Islet precursor cell (in vitro differentiated cells): ENCODE results near the gene HP.
A peak's percentile ranks its signal among the peaks of the same experiment; 100 is the strongest.
"Not testable (repeated sequence)": the region's sequence is repeated elsewhere in the genome, so short reads cannot be mapped to it uniquely, and the experiment has no call there.

Experiments
- DNase-seq: peaks from one replicate; pipeline ENCODE4 v3.0.0-alpha.2; 2018

Gene HP

DNA sequence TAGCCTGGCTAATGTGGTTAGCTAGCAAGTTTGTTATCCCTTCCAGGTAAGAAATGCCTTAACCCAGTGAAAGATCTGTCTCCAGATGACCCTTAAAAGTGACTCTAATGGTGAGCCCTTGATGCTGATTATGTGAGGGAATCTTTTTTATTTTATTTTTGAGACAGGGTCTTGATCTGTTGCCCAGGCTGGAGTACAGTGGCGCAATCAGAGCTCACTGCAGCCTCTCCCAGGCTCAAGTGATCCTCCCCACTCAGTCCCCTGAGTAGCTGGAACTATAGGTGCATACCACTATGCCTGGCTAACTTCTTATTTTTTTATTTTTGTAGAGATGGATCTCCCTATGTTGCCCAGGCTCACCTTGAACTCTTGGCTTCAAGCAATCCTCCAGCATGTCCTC, 10.8 kb upstream of the HP start:
- no peak for DNase-seq

DNA sequence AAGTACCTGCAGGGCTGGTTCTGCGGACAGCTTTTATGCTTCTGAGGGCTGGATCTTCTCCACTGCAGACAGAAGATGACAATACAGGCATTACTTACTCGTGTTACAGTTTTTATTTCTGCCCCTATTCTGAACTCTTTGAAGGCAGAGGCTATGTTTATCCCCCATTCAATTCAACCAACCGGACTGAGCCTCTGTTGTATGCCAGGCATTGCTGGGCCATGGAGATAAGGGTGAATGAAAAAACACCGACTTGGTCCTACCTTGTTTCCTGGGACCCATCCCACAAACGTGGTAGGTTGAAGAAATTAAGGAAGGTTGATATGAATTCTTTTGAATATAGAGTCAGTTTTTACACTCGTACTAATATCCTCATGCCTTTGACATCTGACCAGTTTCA, 10.0 kb upstream of the HP start:
- peak; percentile 29 for DNase-seq

DNA sequence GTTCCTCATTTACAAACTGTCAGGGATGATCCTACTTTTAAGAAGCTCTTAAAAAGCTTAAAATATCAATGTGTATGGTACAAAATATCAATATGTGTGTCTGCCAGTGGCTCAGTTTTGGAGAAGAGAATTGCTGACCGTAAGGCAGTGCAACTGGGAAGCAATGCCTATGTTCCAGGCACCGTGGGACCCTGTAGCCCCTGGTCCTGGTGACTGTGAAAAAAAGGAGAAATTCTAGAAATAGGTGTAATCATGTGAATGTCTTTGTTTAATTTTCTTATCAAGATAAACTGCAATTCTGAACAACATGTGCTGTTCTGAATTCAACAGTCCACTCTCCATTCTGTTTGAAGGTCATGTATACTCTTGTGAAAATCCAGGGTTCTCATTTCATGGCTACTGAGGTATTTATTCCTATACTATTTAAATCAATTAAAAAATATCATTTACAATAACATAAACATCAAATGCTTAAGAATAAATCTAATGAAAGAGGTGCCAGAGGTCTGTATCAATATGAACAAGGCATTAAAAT, 9.4 kb upstream of the HP start:
- DNase-seq = peak; percentile 18

DNA sequence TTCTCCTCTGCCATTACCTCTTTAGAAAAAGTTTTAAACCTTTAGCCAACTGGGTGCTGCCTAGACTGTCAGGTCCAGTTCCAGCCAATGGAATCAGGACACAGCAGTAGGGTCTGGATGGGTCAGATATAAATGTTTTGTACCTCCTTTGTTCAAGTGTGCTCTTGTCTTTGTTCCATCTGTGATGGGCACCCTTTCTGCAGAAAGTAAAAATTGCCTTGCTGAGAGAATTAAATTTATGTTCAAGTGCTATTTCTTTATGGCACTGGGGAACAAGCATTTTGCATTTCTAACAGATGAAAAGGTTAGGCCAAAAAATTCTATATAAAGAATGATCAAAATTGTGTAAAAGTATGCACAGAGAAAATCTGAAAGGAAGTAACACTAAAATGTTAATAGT, 5.2 kb upstream of the HP start:
- peak; percentile 1 for DNase-seq

DNA sequence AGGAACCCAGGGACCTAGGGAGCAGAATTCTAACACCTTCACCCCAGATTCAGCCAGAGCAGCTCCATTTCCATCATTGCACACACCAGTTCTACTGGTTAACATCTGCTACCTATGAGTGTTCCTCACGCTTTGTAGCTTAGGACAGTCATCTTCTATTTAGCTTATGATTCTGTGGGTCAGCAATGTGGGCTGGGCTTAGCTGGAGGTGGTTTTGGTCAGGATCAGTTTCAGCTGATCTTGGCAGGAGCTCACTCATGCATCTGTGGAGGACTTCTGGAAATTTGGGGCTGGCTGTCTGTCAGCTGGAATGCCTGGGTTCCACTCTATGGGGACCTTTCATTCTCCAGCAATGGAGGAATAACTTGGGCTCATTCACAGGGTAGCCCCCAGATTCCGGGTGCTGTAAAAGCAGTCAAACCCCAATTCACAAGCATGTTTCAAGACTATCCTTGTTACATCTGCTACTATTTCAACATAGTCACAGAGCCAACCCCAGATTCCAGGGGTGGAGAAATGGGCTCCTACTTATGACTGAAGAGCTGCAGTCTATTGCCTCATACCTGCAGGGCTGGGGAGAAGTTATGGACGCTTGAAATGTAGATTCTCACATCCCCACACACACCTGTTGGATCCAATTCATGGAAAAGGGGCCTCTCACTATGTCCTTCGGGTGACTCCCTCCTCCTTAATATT, 3.4 kb upstream of the HP start:
- no peak for DNase-seq

DNA sequence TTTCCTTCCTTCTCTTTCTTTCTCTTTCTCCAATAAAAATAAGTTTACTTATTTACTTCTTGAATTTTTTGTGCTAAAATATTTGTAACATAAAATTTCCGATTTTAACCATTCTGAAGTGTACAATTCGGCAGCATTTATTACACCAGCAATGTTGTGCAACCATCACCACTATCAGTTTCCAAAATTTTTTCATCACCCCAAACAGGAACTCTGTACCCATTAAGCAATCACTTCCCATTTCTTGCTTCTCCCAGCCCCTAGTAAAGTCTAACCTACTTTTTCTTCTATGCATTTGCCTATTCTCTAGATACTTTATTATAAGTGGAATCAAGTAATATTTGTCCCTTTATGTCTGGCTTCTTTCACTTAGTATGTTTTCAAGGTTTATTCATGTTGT, 2.5 kb upstream of the HP start:
- no peak for DNase-seq

DNA sequence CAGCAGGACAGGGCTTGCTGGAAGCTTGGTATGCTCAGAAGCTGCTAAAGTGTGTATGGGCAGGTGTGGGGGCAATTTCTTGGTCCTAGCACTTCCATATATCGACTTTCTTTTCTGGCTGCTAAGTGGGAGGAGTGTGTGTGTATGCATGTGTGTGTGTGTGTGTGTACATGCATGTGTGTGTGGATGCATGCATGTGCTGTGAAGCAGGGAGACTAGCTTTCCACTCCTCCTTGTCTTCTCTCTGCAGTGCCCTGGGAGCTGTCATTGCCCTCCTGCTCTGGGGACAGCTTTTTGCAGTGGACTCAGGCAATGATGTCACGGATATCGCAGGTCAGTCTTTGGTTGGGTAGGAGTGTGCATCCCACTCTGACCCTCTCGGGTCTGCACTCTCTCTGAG, 1.6 kb downstream of the HP start:
- DNase-seq = peak; percentile 35

DNA sequence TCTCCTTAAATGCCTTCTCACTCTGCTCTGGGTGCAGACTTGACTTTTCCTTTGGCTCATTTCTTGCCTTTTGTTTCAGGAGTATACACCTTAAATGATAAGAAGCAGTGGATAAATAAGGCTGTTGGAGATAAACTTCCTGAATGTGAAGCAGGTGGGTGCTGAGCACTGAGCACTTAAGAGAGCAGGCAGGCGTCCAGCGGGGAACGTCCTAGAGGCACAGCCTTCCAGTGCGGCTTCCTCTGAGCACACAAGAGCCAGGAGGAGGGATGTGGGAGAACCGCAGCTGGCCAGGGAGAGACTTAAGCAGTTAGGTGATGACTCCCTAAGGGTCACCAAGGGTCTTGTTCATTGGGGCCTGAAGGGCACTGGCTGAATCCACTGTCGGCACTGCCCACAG, 3.0 kb downstream of the HP start:
- not testable (repeated sequence) for DNase-seq

DNA sequence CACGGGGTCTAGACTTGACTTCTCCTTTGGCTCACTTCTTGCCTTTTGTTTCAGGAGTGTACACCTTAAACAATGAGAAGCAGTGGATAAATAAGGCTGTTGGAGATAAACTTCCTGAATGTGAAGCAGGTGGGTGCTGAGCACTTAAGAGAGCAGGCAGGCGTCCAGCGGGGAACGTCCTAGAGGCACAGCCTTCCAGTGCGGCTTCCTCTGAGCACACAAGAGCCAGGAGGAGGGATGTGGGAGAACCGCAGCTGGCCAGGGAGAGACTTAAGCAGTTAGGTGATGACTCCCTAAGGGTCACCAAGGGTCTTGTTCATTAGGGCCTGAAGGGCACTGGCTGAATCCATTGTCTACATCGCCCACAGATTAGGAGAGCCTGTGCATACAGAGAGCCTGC, 4.8 kb downstream of the HP start:
- DNase-seq = not testable (repeated sequence)

DNA sequence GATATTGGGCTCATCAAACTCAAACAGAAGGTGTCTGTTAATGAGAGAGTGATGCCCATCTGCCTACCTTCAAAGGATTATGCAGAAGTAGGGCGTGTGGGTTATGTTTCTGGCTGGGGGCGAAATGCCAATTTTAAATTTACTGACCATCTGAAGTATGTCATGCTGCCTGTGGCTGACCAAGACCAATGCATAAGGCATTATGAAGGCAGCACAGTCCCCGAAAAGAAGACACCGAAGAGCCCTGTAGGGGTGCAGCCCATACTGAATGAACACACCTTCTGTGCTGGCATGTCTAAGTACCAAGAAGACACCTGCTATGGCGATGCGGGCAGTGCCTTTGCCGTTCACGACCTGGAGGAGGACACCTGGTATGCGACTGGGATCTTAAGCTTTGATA, 6.1 kb downstream of the HP start:
- DNase-seq = peak; percentile 25

DNA sequence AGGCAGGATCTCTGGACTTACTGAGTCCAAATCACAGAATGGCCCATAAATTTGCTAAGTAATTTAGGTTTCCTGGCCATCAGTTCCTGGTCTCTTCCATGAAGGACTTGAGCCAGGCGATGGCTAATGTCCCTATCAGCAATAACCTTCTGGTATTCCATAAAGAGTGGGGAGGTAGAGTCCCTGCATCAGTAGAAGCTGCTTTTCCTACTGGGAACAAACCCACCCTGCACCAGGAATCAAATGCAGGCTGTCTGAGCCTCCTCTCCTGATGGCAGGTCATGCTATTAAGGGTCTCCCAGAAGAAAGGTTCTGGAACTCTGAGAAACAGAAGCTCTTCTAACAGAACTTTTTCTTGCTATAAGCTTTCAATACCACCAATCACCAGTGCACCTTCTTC, 7.3 kb downstream of the HP start:
- DNase-seq = no peak

DNA sequence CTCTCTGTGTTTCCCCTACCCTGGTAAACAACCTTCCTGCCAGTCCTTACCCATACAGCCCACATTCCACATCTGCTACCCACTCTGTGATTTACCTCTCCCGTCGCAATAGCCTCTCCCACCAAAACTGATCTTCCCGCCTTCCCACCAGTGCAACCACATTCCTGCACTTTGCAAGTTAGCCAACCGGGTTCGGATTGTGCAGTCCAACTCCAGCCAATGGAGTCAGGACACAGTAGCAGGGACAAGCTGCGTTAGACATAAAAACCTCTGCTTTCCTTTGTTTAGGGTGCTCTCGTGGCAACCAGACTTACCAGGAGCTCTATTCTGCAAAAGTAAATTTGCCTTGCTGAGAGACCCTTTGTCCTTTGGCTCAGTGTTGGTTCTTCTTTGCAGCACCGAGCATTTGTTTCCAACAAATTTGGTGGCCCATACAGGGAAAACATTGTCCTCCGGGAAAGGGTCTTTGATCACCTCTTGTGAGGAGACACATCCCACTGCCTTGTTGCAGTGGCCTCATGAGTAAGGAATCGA, 10.1 kb downstream of the HP start:
- peak; percentile 55 for DNase-seq

DNA sequence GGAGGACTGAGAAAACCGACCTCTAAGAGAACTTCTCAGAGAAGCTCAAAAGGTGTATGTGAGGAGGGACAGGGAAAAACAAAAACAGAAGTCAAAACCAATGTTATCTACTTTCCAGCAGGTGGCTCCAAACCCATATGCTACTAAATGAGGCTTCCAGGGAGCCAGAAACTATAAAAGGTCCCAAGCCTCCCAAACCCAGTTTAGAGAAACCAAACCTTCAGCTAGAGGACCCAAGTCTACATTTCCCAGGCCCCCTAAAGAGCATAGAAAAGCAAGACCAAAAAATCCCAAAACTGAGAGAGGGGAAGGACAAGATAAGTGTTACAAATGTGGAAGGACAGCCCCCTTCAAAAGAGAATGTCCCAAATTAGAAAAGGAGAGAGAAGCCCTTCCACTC, 12.4 kb downstream of the HP start:
- no peak for DNase-seq

DNA sequence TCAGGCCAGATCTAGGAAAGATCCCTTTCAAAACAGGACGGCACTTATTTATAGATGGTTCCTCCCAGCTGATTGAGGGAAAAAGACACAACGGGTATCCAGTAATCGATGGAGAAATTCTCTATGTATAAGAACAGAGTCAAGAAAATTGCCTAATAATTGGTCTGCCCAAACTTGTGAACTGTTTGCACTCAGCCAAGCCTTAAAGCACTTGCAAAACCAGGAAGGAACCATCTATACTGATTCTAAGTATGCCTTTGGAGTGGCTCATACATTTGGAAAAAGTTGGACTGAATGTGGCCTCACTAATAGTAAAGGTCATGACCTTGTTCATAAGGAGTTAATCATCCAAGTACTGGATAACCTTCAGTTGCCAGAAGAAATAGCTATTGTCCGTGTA, 14.6 kb downstream of the HP start:
- no peak for DNase-seq

DNA sequence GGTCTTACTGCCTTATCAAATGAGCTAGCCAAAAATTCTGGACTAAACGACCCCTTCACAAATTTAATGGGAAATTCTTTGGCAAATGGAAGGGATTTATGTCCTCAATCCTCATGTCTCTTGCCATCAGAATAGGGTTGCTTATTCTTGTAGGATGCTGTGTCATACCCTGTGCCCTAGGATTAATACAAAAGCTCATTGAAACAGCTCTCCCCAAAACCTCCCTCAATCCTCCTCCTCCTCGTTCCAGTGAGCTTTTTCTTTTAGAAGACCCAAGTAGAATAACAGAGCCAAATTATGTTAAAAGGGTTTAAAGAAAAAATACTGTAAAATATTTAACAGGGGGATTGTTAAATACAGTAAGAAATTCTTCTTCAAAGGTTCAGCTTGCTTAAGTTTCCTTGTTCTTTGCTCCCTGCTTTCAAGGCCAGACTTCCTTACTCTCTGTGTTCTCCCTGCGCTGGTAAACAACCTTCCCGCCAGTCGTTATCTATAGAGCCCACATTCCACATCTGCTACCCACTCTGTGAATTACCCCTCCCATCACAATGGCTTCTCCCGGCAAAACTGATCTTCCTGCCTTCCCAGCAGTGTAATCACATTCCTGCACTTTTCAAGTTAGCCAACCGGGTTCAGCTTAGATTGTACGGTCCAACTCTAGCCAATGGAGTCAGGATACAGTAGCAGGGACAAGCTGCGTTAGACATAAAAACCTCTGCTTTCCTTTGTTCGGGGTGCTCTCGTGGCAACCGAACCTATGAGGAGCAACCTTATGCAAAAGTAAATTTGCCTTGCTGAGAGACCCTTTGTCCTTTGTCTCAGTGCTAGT, 18.4 kb downstream of the HP start:
- peak; percentile 81 for DNase-seq

DNA sequence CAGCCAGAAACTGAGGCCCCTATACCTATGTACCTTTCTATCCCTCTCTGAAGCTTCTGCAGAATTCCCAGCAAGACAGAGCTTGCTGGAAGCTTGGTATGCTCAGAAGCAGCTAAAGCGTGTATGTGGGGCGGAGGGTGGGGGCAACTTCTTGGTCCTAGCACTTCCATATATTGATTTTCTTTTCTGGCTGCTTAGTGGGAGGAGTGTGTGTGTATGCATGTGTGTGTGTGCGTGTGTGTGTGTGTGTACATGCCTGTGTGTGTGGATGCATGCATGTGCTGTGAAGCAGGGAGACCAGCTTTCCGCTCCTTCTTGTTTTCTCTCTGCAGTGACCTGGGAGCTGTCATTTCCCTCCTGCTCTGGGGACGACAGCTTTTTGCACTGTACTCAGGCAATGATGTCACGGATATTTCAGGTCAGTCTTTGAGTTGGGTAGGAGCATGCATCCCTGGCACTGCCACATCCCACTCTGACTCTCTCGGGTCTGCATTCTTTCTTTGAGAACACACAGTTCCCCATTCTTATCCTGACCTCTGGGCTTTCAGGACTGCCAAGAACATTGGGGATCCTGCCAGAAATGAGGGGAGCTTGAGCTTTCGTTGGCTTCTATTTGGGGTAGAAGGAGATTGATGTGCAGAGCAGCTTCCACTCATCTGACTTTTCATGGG, 19.4 kb downstream of the HP start:
- DNase-seq = no peak

DNA sequence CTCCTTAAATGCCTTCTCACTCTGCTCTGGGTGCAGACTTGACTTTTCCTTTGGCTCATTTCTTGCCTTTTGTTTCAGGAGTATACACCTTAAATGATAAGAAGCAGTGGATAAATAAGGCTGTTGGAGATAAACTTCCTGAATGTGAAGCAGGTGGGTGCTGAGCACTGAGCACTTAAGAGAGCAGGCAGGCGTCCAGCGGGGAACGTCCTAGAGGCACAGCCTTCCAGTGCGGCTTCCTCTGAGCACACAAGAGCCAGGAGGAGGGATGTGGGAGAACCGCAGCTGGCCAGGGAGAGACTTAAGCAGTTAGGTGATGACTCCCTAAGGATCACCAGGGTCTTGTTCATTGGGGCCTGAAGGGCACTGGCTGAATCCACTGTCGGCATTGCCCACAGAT, 20.8 kb downstream of the HP start:
- not testable (repeated sequence) for DNase-seq

DNA sequence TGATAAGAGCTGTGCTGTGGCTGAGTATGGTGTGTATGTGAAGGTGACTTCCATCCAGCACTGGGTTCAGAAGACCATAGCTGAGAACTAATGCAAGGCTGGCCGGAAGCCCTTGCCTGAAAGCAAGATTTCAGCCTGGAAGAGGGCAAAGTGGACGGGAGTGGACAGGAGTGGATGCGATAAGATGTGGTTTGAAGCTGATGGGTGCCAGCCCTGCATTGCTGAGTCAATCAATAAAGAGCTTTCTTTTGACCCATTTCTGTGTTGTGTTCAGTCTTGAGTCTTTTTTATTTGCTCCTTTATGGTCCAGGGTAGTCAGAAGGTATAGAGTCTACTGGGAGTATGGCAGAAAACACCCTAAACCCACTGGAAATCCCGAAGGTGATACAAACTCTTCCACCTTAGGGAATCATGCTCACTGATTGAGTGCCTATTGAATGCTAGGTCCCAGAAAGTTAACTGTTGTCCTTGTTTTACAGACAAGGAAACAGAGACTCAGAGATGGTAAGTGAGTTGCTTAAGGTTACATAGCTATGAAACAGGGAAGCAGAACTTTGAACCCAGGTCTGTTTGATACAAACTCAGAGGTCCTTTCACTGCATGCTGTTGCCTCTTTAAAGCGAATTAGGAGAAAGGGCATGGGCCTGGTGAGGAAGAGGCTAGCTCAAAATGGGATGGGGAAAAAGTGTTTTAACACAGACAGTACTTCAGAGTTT, 22.8 kb downstream of the HP start:
- DNase-seq = not testable (repeated sequence)

DNA sequence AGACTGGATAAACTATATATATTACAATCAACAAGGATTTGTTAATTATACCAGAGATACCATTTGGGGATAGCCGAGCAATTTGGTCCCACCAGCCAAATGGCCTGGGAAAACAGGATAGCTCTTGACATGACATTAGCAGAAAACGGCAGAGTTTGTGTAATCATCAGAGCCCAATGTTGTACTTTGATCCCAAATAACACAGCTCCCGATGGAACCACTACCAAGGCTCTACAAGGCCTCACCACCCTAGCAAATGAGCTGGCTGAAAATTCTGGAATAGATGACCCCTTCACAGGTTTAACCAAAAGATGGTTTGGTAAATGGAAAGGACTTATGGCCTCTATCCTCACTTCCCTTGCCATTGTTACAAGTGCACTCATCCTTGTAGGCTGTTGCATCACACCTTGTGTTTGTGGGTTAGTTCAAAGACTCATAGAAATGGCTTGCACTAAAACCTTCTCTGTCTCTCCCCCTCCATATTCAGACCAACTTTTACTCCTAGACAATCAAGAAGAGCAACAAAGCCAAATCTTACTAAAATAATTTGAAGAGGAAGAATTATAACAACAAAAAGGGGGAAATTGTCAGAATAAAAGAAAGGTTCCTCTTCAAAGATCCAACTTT, 29.6 kb downstream of the HP start:
- no peak for DNase-seq

DNA sequence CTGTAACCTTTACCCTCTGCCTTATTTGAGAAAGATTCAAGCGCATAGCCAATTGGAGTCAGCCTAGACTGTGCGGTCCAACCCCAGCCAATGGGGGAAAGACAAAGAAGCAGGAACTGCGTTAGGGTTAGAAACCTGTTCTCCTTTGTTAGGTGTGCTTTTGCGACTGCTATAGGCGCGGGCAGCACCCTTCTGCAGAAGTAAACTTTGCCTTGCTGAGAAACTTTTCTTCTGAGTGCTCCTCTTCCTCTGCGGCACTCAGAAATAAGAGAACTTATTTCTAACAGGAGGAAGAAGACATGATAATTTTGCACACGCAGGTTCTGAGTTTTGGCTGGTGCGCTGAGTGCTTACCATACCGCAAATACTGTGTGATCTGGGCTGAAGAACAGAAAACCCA, 30.1 kb downstream of the HP start:
- DNase-seq = no peak

DNA sequence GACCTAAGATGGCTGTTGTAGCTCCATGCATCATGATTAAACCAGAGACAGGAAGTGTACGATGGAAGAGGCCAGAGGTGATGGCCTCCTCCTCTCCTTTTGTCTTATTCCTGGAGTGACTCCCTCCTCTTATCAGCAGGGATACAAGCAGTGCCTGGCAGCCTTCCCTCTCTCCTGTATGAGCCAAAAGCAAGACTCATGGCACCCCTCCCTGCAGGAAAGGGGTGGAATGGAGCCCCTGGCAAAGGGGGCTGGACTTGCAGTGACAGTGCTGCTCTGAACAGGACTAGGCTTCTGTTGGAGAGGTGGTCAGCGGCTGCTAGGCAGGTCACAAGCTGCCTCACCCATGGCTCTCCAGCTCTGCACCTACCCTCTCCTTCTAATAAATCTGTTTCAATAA, 30.7 kb downstream of the HP start:
- DNase-seq = no peak

DNA sequence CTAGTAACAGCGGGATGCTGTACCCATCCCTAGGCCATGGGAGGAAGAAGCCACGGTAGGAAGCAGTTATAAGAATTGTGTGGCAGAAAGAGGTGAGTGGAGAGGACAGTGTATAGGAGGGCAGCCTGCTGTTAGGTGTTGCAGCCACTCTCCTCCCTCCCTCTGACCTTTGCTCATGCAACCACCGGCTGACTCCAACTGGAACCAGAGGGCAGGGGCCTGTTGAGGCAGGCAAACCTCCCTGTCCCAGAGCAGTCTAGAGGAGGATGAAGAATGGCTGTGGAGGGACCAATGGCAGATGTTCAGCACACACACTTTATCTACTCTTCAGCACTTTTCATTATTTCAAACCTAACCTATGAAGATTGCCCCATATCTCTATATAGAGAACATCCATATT, 36.9 kb downstream of the HP start:
- DNase-seq = no peak
